Endothelial cell (in vitro differentiated cells): Measurements from ENCODE around the gene RIPK4. TPM values are rescaled to one million over a fixed set of nuclear protein-coding genes. Genes with fewer than 3 reads are reported as not detected.

Source experiments
- DNase-seq: peaks from one replicate; pipeline ENCODE4 v3.0.0; 2021; ENCODE audit warnings: low spot score
- H3K27ac Mint-ChIP-seq: one replicate; pipeline ENCODE4 v1.8.0; 2021; ENCODE audit warnings: mixed read lengths, inconsistent platforms; ENCODE audit not compliant: unreplicated experiment
- H3K27me3 Mint-ChIP-seq: one replicate; pipeline ENCODE4 v1.8.0; 2021; ENCODE audit warnings: mild to moderate bottlenecking, moderate library complexity, mixed read lengths, inconsistent platforms; ENCODE audit not compliant: unreplicated experiment
- H3K36me3 Mint-ChIP-seq: one replicate; pipeline ENCODE4 v1.8.0; 2021; ENCODE audit warnings: mild to moderate bottlenecking, low read depth, mixed read lengths, inconsistent platforms; ENCODE audit not compliant: unreplicated experiment
- H3K4me1 Mint-ChIP-seq: one replicate; pipeline ENCODE4 v1.8.0; 2021; ENCODE audit warnings: mild to moderate bottlenecking, mixed read lengths, inconsistent platforms; ENCODE audit not compliant: unreplicated experiment
- H3K4me3 Mint-ChIP-seq: one replicate; pipeline ENCODE4 v1.8.0; 2021; ENCODE audit warnings: mild to moderate bottlenecking, mixed read lengths, inconsistent platforms; ENCODE audit not compliant: unreplicated experiment
- H3K9me3 Mint-ChIP-seq: one replicate; pipeline ENCODE4 v1.8.0; 2021; ENCODE audit warnings: mixed read lengths, inconsistent platforms; ENCODE audit not compliant: unreplicated experiment
- CTCF ChIP-seq: fragments of 200-600 bp; sonication (generic); IDR thresholded peaks from one replicate; pipeline ENCODE4 v1.5.0; 2021; ENCODE audit warnings: antibody characterized with exemption; ENCODE audit not compliant: unreplicated experiment
- total RNA-seq: library from RNA; stranded (reverse); fragmentation: NEBNext Ultra II Directional; extraction: Animal tissue kit (Norgen Biotek cat#: 25700); gene quantifications from one replicate; pipeline ENCODE4 v1.2.1, GENCODE V29; 2021; ENCODE audit not compliant: unreplicated experiment

The RIPK4 gene
- total RNA-seq, 1 donor from 2014 or later = 9.6 TPM

DNA sequence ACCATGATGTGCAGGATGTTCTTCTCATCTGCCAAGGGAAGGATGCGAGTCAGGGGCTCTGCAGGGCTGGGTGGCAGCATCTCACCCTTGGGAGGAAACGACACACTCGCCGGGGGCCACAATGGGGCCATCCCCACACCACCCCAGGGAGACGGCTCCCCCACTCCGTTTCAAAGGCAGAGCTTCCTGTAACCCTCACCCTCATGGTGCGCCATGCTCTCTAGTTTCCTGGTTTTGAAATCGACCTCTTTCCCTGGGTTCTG, 20.2 kb downstream of the RIPK4 start:
- peaks cover 11% of the 10 kb centered on the region for H3K4me1 Mint-ChIP-seq
- H3K27me3 Mint-ChIP-seq = peaks cover 8% of the 10 kb centered on the region
- no peak overlapping the region for H3K27ac Mint-ChIP-seq
- no peak for TF ChIP-seq CTCF
- no peak for DNase-seq
- peak overlapping the region; percentile 33 for H3K4me3 Mint-ChIP-seq
- H3K36me3 Mint-ChIP-seq = peaks cover 38% of the 10 kb centered on the region
- H3K9me3 Mint-ChIP-seq = no peaks in the 10 kb centered on the region

DNA sequence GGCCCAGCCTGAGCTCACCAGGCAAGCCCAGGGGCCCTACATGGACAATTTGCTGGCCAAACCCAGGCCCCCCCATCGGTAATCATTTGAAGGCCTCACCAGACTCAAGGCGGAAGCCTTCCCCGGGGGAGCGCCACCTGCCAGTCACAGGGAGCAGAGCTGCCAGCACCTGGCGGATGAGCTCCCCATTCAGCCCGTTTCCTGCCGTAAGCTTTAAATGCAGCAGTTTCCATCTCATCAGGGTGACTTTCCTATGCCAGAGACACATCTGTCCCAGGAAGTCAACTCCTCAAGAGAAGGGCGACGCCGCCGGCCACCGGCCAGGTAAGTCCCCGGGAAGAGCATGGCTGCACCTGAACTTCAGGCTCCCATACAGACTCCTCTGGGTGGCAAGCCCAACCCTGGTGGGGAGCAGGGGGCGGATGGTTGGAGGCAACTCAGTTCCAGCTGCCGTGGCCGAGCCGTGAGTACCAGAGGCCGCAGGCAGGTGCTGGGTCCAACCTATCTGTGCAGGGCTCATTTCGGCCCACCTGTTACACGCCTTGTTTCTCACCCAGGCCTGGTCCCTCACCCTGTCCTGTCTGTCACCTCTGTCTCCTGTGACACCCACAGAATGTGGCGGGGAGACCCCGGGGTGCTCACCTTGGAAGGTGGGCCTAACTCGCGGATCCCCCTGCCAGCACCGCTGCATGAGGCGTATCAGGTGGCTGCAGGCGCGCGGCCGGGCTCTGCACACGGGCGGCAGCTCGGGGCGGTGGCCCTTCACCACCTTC, 20.7 kb downstream of the RIPK4 start:
- Mint-ChIP-seq H3K27me3 (peaks cover 6% of the 10 kb centered on the region), H3K36me3 (peaks cover 40% of the 10 kb centered on the region), H3K27ac (no peak overlapping the region), H3K4me3 (no peak overlapping the region), H3K9me3 (no peaks in the 10 kb centered on the region), H3K4me1 (peaks cover 11% of the 10 kb centered on the region)
- DNase-seq = no peak
- no peak for TF ChIP-seq CTCF

GRCh38 chr21:41745026-41745820, 21.6 kb downstream of the RIPK4 start:
- H3K27ac Mint-ChIP-seq = peak overlapping the region; percentile 31
- peaks cover 44% of the 10 kb centered on the region for H3K36me3 Mint-ChIP-seq
- no peak for DNase-seq
- TF ChIP-seq CTCF = no peak
- H3K9me3 Mint-ChIP-seq = no peaks in the 10 kb centered on the region
- peak overlapping the region; percentile 32 for H3K4me3 Mint-ChIP-seq
- peaks cover 11% of the 10 kb centered on the region for H3K4me1 Mint-ChIP-seq
- peaks cover 6% of the 10 kb centered on the region for H3K27me3 Mint-ChIP-seq

DNA sequence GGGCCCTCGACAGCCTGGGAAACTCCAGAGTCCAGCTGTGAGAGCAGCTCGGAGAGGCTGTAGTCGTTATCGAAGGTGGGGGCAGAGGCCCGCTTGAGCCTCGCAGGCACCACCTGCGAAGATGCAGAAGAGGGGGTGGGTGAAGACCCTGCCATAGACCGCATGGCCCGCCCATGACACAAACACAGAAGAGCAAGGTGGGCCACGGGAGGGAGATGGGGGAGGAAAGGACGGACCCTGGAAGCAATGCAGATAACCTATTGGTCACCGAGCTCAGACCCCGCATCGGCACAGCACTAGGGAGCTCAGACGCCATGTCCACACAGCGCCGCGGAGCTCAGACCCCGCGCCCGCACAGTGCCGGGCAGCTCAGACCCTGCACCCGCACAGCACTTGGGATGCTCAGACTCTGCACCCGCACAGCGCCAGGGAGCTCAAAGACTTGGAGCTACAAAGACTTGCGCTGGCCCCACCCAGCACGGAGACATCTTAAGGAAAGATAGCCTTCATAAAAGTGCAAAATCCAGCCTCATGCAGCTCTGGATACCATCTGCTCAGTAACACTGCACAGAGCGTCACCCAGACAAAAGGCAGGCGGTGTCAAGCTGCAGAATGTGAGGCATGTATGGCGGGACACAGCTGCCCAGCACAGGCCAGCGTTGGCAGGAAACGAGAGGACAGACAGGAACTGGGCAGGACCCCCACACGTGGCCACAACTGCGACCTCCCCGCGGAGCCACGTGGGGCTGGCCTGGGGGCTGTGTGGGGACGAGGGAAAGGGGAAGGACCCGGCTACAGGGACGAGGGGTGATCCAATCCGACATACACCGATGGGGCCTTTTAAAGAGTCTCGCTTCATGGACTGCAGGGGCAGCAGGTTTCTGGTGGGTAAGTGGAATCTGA, 22.6 kb downstream of the RIPK4 start:
- Mint-ChIP-seq H3K27me3 (peaks cover 9% of the 10 kb centered on the region), H3K4me3 (no peak overlapping the region), H3K9me3 (no peaks in the 10 kb centered on the region), H3K4me1 (peaks cover 11% of the 10 kb centered on the region), H3K36me3 (peaks cover 53% of the 10 kb centered on the region), H3K27ac (no peak overlapping the region)
- no peak for TF ChIP-seq CTCF
- no peak for DNase-seq
